Left colon (tissue), 2 donors: ENCODE results near the gene VPS11. TPM values are rescaled to one million over a fixed set of nuclear protein-coding genes. Genes with fewer than 3 reads are reported as not detected.
A peak's percentile ranks its signal among the peaks of the same experiment; 100 is the strongest.
"Not testable (repeated sequence)": the region's sequence is repeated elsewhere in the genome, so short reads cannot be mapped to it uniquely, and the experiment has no call there.

Experiments
- ATAC-seq: fragments of 200-7000 bp; cut with Tn5 transposase; one replicate; pipeline ENCODE4 v1.9.1; 2020; ENCODE audit warnings: mild to moderate bottlenecking, moderate library complexity
- DNase-seq, 2 donors: peaks; one replicate each; pipeline ENCODE4 v3.0.0-alpha.2; 2020
- intact Hi-C, 2 donors: fragments of 100-400 bp; cut with DNase I in 1 of 2; cut with micrococcal nuclease in 1 of 2; formaldehyde crosslinking; loops; one replicate each; pipeline versions ENCODE4 v1.11.2 to v1.14.0; 2022; cut with DNase I, micrococcal nuclease
- total RNA-seq, 2 donors: library from RNA; stranded (reverse); fragmentation: NEBNext Ultra II Directional; extraction: Animal tissue kit (Norgen Biotek cat#: 25700); gene quantifications; one replicate each; pipeline ENCODE4 v1.2.1, GENCODE V29; 2021
- donor health status: DM: no; HTN: no; CAD: no.
- donor health status: DM: yes; HTN: yes; CAD: no.

The VPS11 gene
- total RNA-seq, 2 donors from 2014 or later = 20.7 to 24.1 TPM

- intact Hi-C loops = no loop called here
These were observed 27.7 kb downstream of the VPS11 start for GRCh38 chr11:119095066-119095880.

DNA sequence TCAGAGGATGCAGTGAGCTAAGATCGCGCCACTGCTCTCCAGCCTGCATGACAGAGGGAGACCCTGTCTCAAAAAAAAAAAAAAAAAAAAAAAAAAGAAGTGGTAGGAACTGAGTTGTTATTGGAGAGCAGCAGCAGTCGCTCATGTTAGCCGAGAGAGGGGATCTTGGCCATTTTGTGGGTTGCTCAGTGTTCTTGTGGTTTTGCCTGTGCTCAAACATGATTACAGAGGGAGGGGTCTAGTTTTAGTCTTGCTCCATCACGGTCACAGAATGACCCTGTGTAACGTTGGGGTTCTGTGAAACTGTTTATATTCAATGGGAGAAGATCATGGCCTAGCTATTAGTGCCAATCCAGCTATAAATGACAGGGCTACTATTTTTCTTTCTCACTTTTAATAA, 32.1 kb downstream of the VPS11 start:
- ATAC-seq (no peak), DNase-seq (no peak)
- intact Hi-C loops = no loop called here

More at GRCh38 chr11:119095066-119095880, 27.7 kb downstream of the VPS11 start:
- DNase-seq (peak; percentile 98 to 99), ATAC-seq (peak; percentile 85)

- DNase-seq = no peak
- ATAC-seq = no peak
- intact Hi-C loops = no loop called here
These were observed 32.8 kb downstream of the VPS11 start for GRCh38 chr11:119100246-119100970.

DNA sequence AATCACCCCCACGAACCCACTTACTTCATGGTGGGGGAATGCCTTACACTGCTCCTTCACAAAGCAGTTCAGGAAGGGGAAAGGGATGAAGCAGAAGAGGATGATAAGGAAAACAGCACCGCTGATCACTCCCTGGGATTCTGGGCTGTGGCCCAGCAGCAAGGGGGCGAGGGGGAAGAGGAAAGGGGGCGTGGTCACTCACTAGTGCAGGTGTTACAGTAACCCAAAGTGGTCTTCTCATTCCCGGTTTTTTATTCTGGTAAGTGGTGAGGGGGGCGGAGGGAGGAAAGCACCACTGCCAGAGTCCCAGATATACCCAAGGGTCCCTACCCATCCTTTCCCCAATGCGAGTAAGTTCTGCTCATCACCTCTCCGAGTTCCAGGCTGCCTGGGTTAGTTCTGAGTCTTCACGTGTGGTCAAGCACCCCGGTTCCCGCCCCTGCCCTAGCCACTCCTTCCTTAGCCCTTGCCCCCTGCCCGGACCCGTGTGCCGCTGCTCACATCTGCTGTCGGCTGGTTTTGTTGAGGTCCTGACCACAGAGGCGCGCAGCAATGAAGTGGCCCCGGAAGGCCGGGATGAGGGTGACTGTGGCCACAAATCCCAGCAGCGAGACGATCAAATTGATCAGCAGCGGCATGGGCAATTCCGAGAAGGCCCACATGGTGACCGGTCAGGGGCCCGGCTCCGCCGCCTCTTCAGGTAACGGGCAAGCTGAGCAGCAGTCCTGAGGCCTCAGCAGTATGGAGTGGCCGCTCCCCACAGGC, 33.6 kb downstream of the VPS11 start:
- ATAC-seq = peak; percentile 21
- DNase-seq = peak in 1 of 2 donors; percentile 55
- intact Hi-C loops = no loop called here

DNA sequence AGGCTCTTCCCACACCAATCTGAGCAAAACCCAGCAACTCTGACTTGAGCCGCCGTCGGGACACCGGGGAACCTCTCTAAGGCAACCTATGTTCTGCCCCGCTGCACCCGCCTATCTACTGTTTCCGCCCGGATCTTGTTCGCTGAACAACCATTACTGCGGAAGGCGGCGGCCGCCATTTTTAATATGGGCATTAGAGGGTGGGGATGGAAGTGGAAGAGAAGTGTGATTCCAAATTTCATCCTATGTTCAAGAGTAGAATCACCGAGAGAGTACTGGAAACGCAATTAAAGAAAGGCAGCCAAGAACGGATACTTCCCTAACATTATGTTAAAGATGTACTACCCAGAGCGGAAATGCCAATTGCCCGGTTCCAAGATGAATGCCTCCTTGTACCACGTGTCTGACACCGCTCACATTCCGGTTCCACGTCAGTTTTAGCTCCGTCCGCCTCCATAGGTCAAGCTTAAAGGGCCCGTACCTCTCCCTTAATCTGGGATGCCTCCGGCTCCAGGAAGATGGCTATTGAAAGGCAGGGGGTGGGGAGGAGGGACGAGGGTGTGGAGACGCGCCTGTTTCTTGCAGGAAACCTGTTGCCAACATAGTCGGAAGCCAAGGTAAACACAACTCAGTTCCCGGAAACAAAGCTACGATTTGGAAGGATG, 34.3 kb downstream of the VPS11 start, which contains the start of gene DPAGT1:
Gene DPAGT1 (minus strand): TSS at position 95 of the 665 bp plus-strand sequence. CDS start 198 bp downstream, outside the sequence.
- peak; percentile 90 to 96 for DNase-seq
- intact Hi-C loops = no loop called here
- peak; percentile 84 for ATAC-seq

- ATAC-seq, DNase-seq, intact Hi-C loops: not testable (repeated sequence)
These were observed 35.6 kb downstream of the VPS11 start for GRCh38 chr11:119103161-119103664.

- ATAC-seq (no peak), DNase-seq (no peak)
- intact Hi-C loops = no loop called here
These were observed 36.2 kb downstream of the VPS11 start for GRCh38 chr11:119103793-119104192.

DNA sequence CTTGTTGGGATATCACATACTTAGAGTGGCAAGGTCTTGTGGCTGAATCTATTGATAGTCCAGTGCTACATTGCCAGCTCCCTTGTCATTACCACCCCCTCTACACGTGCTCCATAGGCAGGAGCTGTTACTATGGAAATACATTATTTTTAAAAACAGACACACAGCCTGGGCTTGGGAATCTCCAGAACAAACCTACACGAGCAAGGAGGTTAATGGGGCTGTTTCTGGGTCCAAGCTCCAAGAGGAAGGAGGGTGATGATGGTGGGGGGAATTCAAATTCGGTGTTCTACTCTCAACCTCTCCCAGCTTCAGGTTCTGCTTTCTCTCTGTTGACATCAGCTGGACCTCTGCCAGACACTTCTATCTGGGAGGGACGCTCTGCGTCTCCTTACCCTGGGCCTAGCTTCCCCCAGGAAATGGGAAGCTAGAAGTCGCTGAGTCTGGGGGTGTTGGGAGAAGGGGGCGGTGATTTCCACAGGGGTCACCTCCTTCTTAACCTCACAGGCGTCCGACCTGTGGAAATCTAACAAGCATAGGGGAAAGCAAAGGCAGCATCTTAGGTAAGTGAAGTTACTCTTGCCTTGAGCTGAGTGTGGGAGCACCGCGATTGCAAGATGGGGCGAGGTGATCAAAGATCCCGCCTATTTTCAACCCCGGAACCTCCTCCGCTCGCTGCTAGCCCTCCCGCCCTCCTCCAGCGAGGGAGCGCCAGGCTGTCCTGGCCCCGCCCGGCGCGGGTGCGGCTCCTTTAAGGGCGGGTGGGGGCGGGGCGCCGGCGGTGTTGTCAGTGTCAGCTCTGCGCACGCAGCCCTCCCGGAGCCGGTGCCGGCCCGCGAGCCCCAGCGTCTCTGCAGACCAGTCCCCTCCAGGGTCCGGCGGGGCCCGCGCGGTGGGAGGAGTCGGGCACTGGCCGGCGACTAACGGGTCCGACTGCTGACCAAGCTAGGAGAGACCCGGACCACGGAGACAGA, 39.2 kb downstream of the VPS11 start, which contains the start of gene C2CD2L:
Gene C2CD2L (plus strand): TSS at position 781 of the 974 bp plus-strand sequence. CDS start 398 bp downstream, outside the sequence.
- ATAC-seq = peak; percentile 80
- peak; percentile 93 to 94 for DNase-seq
- intact Hi-C loops = no loop called here

DNA sequence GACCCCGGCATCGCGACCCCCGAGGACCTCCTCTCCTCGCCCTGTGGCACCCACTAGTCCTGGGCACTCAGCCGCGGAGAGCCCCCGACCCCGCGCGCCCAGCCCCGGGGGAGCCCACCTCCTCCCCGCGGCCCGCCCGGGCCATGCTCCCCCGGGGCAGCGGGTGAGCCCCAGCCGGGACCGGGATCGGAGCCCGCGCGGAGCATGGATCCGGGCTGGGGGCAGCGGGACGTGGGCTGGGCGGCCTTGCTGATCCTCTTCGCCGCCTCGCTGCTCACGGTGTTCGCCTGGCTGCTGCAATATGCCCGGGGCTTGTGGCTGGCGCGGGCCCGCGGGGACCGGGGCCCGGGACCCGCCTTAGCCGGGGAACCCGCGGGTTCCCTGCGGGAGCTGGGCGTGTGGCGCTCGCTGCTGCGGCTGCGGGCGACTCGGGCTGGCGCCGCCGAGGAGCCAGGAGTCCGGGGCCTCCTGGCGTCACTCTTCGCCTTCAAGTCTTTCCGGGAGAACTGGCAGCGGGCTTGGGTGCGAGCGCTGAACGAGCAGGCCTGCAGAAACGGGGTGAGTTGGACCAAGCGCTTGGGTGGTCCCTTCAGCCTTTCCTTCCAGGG, 40.0 kb downstream of the VPS11 start:
- intact Hi-C loops = no loop called here
- DNase-seq (no peak), ATAC-seq (peak; percentile 23)

- DNase-seq = peak; percentile 57 to 60
- ATAC-seq = peak; percentile 55
- intact Hi-C loops = no loop called here
These were observed 40.7 kb downstream of the VPS11 start for GRCh38 chr11:119108146-119108856.

- intact Hi-C loops = no loop called here
- DNase-seq (no peak), ATAC-seq (peak; percentile 54)
These were observed 41.2 kb downstream of the VPS11 start for GRCh38 chr11:119108857-119109221.

- DNase-seq (no peak), ATAC-seq (no peak)
- intact Hi-C loops = no loop called here
These were observed 42.2 kb downstream of the VPS11 start for GRCh38 chr11:119109843-119110242.

DNA sequence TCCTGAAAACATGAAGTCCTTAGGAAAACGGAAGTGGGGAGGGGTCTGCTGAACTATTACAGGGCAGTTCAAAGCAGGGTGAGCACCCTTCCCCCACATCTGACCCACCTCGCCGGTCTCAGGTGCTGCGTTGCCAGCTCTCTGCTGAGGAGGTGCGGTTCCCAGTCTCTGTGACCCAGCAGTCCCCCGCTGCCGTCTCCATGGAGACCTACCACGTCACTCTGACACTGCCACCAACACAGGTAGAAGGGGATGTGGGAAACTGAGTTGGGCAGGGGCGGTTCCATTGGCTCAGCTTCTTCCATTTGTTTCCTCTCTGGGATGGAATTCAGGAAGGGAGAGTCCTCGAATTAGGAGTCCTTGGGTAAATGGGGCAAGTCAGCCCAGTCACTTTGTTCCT, 42.8 kb downstream of the VPS11 start:
- intact Hi-C loops = no loop called here
- ATAC-seq (no peak), DNase-seq (no peak)

DNA sequence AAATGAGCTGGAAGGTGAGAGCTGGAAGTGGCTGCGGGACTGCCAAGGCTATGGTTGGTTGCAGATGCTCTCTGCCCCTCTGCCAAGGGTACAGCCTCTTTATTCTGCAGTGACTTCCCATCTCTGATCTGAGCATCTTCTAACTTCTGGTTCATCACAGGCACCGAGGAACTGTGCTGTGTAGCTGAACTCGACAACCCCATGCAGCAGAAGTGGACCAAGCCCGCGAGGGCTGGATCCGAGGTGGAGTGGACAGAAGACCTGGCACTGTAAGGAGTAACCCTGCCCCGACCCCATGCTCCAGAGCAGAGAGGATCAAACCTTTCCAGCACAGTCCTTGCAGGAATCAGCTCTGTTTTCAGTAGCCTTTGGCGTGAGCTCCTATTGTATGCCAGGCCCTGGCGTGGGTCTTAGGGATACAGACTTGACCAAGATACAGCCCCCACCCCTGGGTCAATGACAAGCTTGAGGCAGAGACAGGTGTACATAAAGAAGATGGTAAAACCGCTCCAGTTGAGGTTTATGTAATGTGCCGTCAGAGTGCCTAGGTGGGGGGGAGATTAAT, 43.8 kb downstream of the VPS11 start:
- intact Hi-C loops = no loop called here
- ATAC-seq = no peak

GRCh38 chr11:119112314-119113020, 44.8 kb downstream of the VPS11 start:
- intact Hi-C loops = no loop called here
- no peak for ATAC-seq

More for the DNA sequence above, 43.8 kb downstream of the VPS11 start:
- no peak for DNase-seq

More at GRCh38 chr11:119112314-119113020, 44.8 kb downstream of the VPS11 start:
- DNase-seq = no peak
